Measurements from ENCODE around the gene CEP131.

The CEP131 gene

GRCh38 chr17:81197831-81198490 lies 24.8 kb downstream of the CEP131 start:
- peaks cover 3% of the 10 kb centered on the region for H3K36me3 ChIP-seq (ENCODE audit: control insufficient read depth, insufficient read depth, low read length)
- no peak for DNase-seq (ENCODE audit: extremely low read depth, insufficient read length)
- H3K27me3 ChIP-seq (replicated peaks; ENCODE audit: control insufficient read depth, insufficient read depth, low read length), result no peaks in the 10 kb centered on the region
- no peak overlapping the region for H3K4me3 ChIP-seq (replicated peaks; ENCODE audit: low read depth, low read length)
- TF ChIP-seq, protein P1, sequence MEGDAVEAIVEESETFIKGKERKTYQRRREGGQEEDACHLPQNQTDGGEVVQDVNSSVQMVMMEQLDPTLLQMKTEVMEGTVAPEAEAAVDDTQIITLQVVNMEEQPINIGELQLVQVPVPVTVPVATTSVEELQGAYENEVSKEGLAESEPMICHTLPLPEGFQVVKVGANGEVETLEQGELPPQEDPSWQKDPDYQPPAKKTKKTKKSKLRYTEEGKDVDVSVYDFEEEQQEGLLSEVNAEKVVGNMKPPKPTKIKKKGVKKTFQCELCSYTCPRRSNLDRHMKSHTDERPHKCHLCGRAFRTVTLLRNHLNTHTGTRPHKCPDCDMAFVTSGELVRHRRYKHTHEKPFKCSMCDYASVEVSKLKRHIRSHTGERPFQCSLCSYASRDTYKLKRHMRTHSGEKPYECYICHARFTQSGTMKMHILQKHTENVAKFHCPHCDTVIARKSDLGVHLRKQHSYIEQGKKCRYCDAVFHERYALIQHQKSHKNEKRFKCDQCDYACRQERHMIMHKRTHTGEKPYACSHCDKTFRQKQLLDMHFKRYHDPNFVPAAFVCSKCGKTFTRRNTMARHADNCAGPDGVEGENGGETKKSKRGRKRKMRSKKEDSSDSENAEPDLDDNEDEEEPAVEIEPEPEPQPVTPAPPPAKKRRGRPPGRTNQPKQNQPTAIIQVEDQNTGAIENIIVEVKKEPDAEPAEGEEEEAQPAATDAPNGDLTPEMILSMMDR (IDR thresholded peaks at IDR 0.05; ENCODE audit: insufficient read depth, low read length, poor library complexity, severe bottlenecking), result no peak

DNA sequence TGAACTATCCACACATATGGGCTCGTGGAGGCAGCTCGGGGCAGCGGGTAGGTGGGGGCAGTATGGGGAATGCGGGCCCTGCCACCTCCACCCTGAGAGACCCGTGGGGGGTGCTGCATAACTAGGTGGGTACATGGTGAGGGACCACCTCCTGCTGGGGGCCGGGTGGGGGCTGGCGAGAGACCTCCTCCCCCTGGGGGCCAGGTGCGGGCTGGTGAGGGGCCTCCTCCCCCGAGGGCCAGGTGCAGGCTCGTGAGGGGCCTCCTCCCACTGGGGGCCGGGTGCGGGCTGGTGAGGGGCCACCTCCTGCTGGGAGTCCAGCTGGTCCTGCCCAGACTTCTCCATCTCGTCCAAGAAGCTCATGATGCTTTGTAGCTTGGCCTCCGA lies 25.4 kb downstream of the CEP131 start:
- H3K27me3 ChIP-seq (replicated peaks; ENCODE audit: control insufficient read depth, insufficient read depth, low read length), result no peaks in the 10 kb centered on the region
- peaks cover 3% of the 10 kb centered on the region for H3K36me3 ChIP-seq (ENCODE audit: control insufficient read depth, insufficient read depth, low read length)
- TF ChIP-seq, protein P1 (IDR thresholded peaks at IDR 0.05; ENCODE audit: insufficient read depth, low read length, poor library complexity, severe bottlenecking), result no peak
- no peak overlapping the region for H3K4me3 ChIP-seq (replicated peaks; ENCODE audit: low read depth, low read length)
- DNase-seq (ENCODE audit: extremely low read depth, insufficient read length), result no peak

GRCh38 chr17:81196505-81197408 lies 26.0 kb downstream of the CEP131 start:
- TF ChIP-seq, protein P1 (IDR thresholded peaks at IDR 0.05; ENCODE audit: insufficient read depth, low read length, poor library complexity, severe bottlenecking), result no peak
- H3K4me3 ChIP-seq (replicated peaks; ENCODE audit: low read depth, low read length), result no peak overlapping the region
- no peak for DNase-seq (ENCODE audit: extremely low read depth, insufficient read length)
- H3K36me3 ChIP-seq (ENCODE audit: control insufficient read depth, insufficient read depth, low read length), result peaks cover 3% of the 10 kb centered on the region
- H3K27me3 ChIP-seq (replicated peaks; ENCODE audit: control insufficient read depth, insufficient read depth, low read length), result no peaks in the 10 kb centered on the region

DNA sequence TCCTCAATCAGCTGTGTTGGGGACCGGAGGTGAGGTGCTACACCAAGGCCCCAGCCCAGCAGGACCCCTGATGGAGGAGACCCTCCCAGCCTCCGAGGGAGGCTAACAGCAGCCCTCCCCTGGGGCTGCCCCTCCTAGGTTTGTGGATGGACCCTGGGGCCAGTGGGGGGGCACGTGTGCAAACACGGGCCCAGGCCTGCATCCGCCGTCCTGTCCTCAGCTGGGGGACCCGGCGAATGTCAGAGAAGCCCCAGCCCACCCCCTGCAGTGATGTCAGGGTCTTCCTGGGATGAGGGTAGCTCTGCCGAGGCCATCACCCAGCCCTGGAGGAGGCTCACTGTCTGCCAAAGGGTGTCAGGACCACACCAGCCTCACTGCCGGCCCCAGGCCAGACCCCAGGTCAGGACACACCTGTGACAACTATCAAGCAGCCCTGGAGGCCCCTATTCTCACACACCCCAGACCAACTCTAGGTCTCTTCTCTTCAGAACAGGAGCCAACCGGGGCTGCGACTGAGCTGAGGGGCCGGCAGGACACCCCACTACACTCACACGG lies 26.7 kb downstream of the CEP131 start:
- Histone ChIP-seq H3K36me3 (ENCODE audit: control insufficient read depth, insufficient read depth, low read length) (peaks cover 3% of the 10 kb centered on the region), H3K4me3 (replicated peaks; ENCODE audit: low read depth, low read length) (no peak overlapping the region), H3K27me3 (replicated peaks; ENCODE audit: control insufficient read depth, insufficient read depth, low read length) (no peaks in the 10 kb centered on the region)
- no peak for DNase-seq (ENCODE audit: extremely low read depth, insufficient read length)
- TF ChIP-seq, protein P1 (IDR thresholded peaks at IDR 0.05; ENCODE audit: insufficient read depth, low read length, poor library complexity, severe bottlenecking), result no peak

- H3K36me3 ChIP-seq (ENCODE audit: control insufficient read depth, insufficient read depth, low read length), result peaks cover 3% of the 10 kb centered on the region
- no peak for DNase-seq (ENCODE audit: extremely low read depth, insufficient read length)
- TF ChIP-seq, protein P1 (IDR thresholded peaks at IDR 0.05; ENCODE audit: insufficient read depth, low read length, poor library complexity, severe bottlenecking), result no peak
- no peak overlapping the region for H3K4me3 ChIP-seq (replicated peaks; ENCODE audit: low read depth, low read length)
- no peaks in the 10 kb centered on the region for H3K27me3 ChIP-seq (replicated peaks; ENCODE audit: control insufficient read depth, insufficient read depth, low read length)
These were observed 27.5 kb downstream of the CEP131 start for GRCh38 chr17:81194941-81195901.

Measured in GM06990 (cell line).